GM12878 (cell line): Measurements from ENCODE around the gene FEN1. TPM values are rescaled to one million over a fixed set of nuclear protein-coding genes. Genes with fewer than 3 reads are reported as not detected.

ENCODE experiments used
- ATF7 ChIP-seq: fragments of 450-650 bp; IDR thresholded peaks from 2 replicates; pipeline ENCODE4 v1.6.1; 2016; ENCODE audit warnings: low read depth, mild to moderate bottlenecking
- CEBPB ChIP-seq, 2 experiments: fragments of 150-350 bp in 1 of 2; IDR thresholded peaks; 2 replicates each; pipeline ENCODE4 v1.6.1; 2012 to 2014; ENCODE audit warnings: low read depth in 2 of 2, low read length in 2 of 2, borderline replicate concordance in 1 of 2, inconsistent platforms in 1 of 2
- CREB1 ChIP-seq: IDR thresholded peaks from 2 replicates; pipeline ENCODE4 v1.6.1; 2012; ENCODE audit warnings: low read depth, mild to moderate bottlenecking, inconsistent platforms
- DPF2 ChIP-seq: fragments of 450-650 bp; IDR thresholded peaks from 2 replicates; pipeline ENCODE4 v1.6.1; 2017; ENCODE audit warnings: mild to moderate bottlenecking
- HCFC1 ChIP-seq: fragments of 150-350 bp; IDR thresholded peaks from 2 replicates; pipeline ENCODE4 v1.6.1; 2014; ENCODE audit warnings: low read length
- MEF2A ChIP-seq: IDR thresholded peaks from 2 replicates; pipeline ENCODE4 v1.6.1; 2011; ENCODE audit warnings: low read depth, mild to moderate bottlenecking, low read length, moderate library complexity; ENCODE audit not compliant: insufficient read depth
- MEF2B ChIP-seq: fragments of 450-650 bp; IDR thresholded peaks from 2 replicates; pipeline ENCODE4 v1.6.1; 2018; ENCODE audit warnings: mild to moderate bottlenecking, moderate library complexity; ENCODE audit not compliant: partially characterized antibody, poor library complexity, severe bottlenecking
- NBN ChIP-seq: fragments of 450-650 bp; IDR thresholded peaks from 2 replicates; pipeline ENCODE4 v1.6.1; 2016
- NFIC ChIP-seq: IDR thresholded peaks from 2 replicates; pipeline ENCODE4 v1.6.1; 2012; ENCODE audit warnings: low read depth, mild to moderate bottlenecking, inconsistent platforms, low read length, moderate library complexity
- NFYB ChIP-seq: IDR thresholded peaks from 2 replicates; pipeline ENCODE4 v1.6.1; 2011; ENCODE audit warnings: low read depth, mild to moderate bottlenecking, low read length, improper control_type of control experiment, moderate library complexity; ENCODE audit not compliant: insufficient read depth
- PAX5 ChIP-seq: IDR thresholded peaks from 2 replicates; pipeline ENCODE4 v1.6.1; 2011; ENCODE audit warnings: low read depth, low read length, borderline replicate concordance
- PAX8 ChIP-seq: fragments of 450-650 bp; IDR thresholded peaks from 2 replicates; pipeline ENCODE4 v1.6.1; 2017; ENCODE audit warnings: mild to moderate bottlenecking, moderate library complexity
- POLR2A ChIP-seq: IDR thresholded peaks from 2 replicates; pipeline ENCODE4 v1.6.1; 2011; ENCODE audit warnings: low read depth, mild to moderate bottlenecking, low read length
- RFX5 ChIP-seq: IDR thresholded peaks from 2 replicates; pipeline ENCODE4 v1.6.1; 2011; ENCODE audit warnings: low read depth, low read length, improper control_type of control experiment
- RUNX3 ChIP-seq: IDR thresholded peaks from 2 replicates; pipeline ENCODE4 v1.6.1; 2012; ENCODE audit warnings: low read length, inconsistent platforms
- SMARCA5 ChIP-seq: fragments of 450-650 bp; IDR thresholded peaks from 2 replicates; pipeline ENCODE4 v1.6.1; 2017; ENCODE audit warnings: mild to moderate bottlenecking
- SMC3 ChIP-seq: IDR thresholded peaks from 2 replicates; pipeline ENCODE4 v1.6.1; 2011; ENCODE audit warnings: low read length, improper control_type of control experiment, borderline replicate concordance
- SP1 ChIP-seq: IDR thresholded peaks from one replicate; pipeline ENCODE4 v1.6.1; 2011; ENCODE audit warnings: low read depth, low read length
- WRNIP1 ChIP-seq: IDR thresholded peaks from 2 replicates; pipeline ENCODE4 v1.6.1; 2011; ENCODE audit warnings: low read depth, low read length, improper control_type of control experiment, borderline replicate concordance
- polyA plus RNA-seq, 11 experiments: library from polyadenylated mRNA; depleted of rRNA in 4 of 11; unstranded in 6 of 11; stranded (reverse) in 5 of 11; fragments of >200 nt; fragmentation: Nextera tagmentation in 4 of 11; fragmentation: Illumina TruSeq in 1 of 11; extraction: Ambion mirVana in 4 of 11; extraction: Trizol in 1 of 11; gene quantifications; 1 replicate in 1 of 11; 2 replicates in 10 of 11; pipeline versions ENCODE4 v1.2.1 to v1.2.3, GENCODE V29; 2011 to 2016; ENCODE audit warnings: inconsistent platforms in 2 of 11, missing spikeins in 2 of 11, low read depth in 1 of 11
- total RNA-seq, 4 experiments: library from RNA; depleted of rRNA in 3 of 4; stranded (reverse); fragments of >200 nt in 3 of 4; fragmentation: Illumina TruSeq in 1 of 4; extraction: Trizol in 1 of 4; gene quantifications; 2 replicates each; pipeline versions ENCODE4 v1.2.1 to v1.2.3, GENCODE V29; 2013 to 2021
- TF ChIP-seq, protein P1 (sequence below): fragments of 450-650 bp; IDR thresholded peaks from 2 replicates; pipeline ENCODE4 v1.6.1; 2016; ENCODE audit warnings: mild to moderate bottlenecking
- TF ChIP-seq, protein P2 (sequence below): fragments of 450-650 bp; formaldehyde crosslinking; IDR thresholded peaks from 2 replicates; pipeline ENCODE4 v1.5.0; 2022; ENCODE audit warnings: mild to moderate bottlenecking, missing genetic modification characterization
- TF ChIP-seq, protein P3 (sequence below): IDR thresholded peaks from 2 replicates; pipeline ENCODE4 v1.6.1; 2011; ENCODE audit warnings: borderline replicate concordance, low read depth, mild to moderate bottlenecking, moderate library complexity, mixed read lengths, low read length; ENCODE audit not compliant: insufficient read depth; ENCODE audit errors: extremely low read length
- TF ChIP-seq, protein P4 (sequence below): fragments of 450-650 bp; IDR thresholded peaks from 2 replicates; pipeline ENCODE4 v1.6.1; 2016; ENCODE audit warnings: mild to moderate bottlenecking

FEN1 gene
- total and polyA plus RNA-seq, 10 of the 15 experiments (the other 5 are each of a cell fraction or from before 2014, with no cell fraction given): 54.8 to 282 (median 125) TPM

DNA sequence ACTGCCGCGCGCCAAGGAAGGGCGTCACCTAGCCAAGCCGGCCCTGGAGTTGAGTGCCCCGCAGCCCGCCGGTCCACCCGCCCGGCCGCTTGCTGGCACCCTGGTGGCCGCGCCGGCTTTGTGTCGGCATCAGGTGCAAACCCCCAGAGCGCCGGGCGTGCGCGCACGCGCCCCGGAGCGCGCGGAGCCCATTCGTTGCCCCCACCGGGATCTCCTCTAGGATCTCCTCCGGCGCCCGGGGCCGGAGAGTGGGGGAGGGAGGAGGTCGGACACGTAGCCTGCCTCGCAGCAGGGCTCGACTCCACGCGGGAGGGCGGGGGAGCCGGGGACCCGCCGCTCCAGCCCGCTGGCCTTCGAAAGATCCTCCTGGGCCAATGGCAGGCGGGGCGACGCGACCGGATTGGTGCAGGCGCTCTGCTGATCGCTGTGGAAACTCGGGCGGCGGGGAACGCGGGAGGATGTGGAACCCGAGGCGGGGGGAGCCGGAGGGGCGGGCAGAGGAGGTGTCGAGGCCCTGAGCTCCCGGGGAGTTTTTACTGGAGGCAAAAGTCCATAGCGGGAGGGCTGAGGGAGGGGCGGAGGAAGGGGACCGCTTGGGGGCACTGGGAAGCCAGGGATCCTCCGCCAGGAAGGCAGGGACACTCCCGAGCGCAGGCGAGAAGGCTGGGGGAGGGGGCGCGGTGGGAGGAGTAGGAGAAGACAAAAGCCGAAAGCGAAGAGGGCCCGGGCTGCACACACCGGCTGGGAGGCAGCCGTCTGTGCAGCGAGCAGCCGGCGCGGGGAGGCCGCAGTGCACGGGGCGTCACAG is 35.1 kb downstream of the FEN1 start, which contains the start of gene FADS2 (continued):
- TF ChIP-seq, protein P1, sequence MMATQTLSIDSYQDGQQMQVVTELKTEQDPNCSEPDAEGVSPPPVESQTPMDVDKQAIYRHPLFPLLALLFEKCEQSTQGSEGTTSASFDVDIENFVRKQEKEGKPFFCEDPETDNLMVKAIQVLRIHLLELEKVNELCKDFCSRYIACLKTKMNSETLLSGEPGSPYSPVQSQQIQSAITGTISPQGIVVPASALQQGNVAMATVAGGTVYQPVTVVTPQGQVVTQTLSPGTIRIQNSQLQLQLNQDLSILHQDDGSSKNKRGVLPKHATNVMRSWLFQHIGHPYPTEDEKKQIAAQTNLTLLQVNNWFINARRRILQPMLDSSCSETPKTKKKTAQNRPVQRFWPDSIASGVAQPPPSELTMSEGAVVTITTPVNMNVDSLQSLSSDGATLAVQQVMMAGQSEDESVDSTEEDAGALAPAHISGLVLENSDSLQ: peak; percentile 58; the same call in 1 of the 2 replicates
- TF ChIP-seq RFX5 (peak; percentile 35; the same call in 1 of the 2 replicates), SP1 (peak; percentile 43), NFYB (peak; percentile 82; the same call in 1 of the 2 replicates), PAX5 (no peak), POLR2A (peak; percentile 84), HCFC1 (peak; percentile 17; the same call in 1 of the 2 replicates), MEF2B (no peak), DPF2 (peak; percentile 78), SMARCA5 (peak; percentile 50; the same call in 1 of the 2 replicates), NBN (peak; percentile 60; the same call in 1 of the 2 replicates), MEF2A (no peak), SMC3 (peak; percentile 10; the same call in 1 of the 2 replicates), CREB1 (peak; percentile 43; the same call in 1 of the 2 replicates), NFIC (0 out of 2 replicates have a peak, but pooled peaks have one; percentile 30), ATF7 (0 out of 2 replicates have a peak, but pooled peaks have one; percentile 13), PAX8 (no peak), RUNX3 (no peak), CEBPB (IDR thresholded peaks at IDR 0.05; ENCODE audit: borderline replicate concordance in 1 of 2, low read depth in 2 of 2, low read length in 2 of 2) (peak in 1 of 2 experiments; percentile 5; a peak in 1 of 4 replicates), WRNIP1 (no peak)
- TF ChIP-seq, protein P2, sequence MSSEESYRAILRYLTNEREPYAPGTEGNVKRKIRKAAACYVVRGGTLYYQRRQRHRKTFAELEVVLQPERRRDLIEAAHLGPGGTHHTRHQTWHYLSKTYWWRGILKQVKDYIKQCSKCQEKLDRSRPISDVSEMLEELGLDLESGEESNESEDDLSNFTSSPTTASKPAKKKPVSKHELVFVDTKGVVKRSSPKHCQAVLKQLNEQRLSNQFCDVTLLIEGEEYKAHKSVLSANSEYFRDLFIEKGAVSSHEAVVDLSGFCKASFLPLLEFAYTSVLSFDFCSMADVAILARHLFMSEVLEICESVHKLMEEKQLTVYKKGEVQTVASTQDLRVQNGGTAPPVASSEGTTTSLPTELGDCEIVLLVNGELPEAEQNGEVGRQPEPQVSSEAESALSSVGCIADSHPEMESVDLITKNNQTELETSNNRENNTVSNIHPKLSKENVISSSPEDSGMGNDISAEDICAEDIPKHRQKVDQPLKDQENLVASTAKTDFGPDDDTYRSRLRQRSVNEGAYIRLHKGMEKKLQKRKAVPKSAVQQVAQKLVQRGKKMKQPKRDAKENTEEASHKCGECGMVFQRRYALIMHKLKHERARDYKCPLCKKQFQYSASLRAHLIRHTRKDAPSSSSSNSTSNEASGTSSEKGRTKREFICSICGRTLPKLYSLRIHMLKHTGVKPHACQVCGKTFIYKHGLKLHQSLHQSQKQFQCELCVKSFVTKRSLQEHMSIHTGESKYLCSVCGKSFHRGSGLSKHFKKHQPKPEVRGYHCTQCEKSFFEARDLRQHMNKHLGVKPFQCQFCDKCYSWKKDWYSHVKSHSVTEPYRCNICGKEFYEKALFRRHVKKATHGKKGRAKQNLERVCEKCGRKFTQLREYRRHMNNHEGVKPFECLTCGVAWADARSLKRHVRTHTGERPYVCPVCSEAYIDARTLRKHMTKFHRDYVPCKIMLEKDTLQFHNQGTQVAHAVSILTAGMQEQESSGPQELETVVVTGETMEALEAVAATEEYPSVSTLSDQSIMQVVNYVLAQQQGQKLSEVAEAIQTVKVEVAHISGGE (CRISPR knock-in tag): no peak
- TF ChIP-seq, protein P3, sequence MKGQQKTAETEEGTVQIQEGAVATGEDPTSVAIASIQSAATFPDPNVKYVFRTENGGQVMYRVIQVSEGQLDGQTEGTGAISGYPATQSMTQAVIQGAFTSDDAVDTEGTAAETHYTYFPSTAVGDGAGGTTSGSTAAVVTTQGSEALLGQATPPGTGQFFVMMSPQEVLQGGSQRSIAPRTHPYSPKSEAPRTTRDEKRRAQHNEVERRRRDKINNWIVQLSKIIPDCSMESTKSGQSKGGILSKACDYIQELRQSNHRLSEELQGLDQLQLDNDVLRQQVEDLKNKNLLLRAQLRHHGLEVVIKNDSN: no peak
- TF ChIP-seq, protein P4, sequence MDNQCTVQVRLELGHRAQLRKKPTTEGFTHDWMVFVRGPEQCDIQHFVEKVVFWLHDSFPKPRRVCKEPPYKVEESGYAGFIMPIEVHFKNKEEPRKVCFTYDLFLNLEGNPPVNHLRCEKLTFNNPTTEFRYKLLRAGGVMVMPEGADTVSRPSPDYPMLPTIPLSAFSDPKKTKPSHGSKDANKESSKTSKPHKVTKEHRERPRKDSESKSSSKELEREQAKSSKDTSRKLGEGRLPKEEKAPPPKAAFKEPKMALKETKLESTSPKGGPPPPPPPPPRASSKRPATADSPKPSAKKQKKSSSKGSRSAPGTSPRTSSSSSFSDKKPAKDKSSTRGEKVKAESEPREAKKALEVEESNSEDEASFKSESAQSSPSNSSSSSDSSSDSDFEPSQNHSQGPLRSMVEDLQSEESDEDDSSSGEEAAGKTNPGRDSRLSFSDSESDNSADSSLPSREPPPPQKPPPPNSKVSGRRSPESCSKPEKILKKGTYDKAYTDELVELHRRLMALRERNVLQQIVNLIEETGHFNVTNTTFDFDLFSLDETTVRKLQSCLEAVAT: 0 out of 2 replicates have a peak, but pooled peaks have one; percentile 71
